Measurements from ENCODE around the gene OSTC. TPM values are rescaled to one million over a fixed set of nuclear protein-coding genes. Genes with fewer than 3 reads are reported as not detected.

Gene OSTC
- total and polyA plus RNA-seq, 9 of the 15 experiments (the other 6 are each of a cell fraction or from before 2014, with no cell fraction given) = 112 to 966 (median 235) TPM

DNA sequence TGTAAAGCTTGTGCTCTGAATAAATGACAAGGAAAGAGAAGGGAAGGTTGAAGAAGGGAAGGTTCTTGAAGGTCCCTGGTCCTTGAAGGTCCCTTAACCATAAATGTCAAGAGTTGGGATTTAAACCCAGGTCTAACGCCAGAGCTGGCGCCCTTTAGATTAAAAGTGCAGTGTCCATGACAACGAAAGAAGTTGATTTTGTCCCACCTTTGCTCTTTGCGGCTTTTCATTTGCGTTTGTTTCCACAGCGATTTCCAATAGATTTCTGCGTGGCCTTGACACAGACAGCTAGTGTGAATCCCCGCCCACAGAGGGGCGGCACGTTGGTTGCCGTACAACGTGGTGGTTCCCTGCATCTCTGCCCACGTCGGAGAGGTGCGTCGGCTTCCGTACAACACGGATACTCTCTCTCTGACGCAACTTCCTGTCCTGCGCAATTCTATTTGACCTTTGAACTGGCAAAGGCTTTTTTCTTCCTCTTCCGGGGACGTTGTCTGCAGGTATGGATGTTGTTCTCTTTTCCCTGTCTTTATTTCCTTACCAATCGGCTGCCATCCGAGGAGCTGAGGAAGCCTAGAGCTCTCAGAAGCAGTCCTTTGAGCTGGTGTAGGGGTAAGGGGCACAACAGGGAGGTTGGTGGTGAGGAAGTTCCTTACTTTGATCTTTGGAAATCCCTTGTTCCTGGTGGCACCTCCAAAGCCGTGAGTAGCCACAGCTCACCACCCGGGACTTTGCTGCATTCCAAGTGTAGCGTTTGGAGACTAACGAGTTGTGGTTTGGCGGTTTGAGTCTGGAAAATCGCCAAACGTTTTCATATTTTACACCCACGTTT lies 30.1 kb upstream of the OSTC start, which contains the start of gene RPL34 (continued):
- TF ChIP-seq NFIC (IDR thresholded peaks at IDR 0.05) (peak; percentile 48; the same call in 1 of the 2 replicates), YY1 (IDR thresholded peaks at IDR 0.05; ENCODE audit: borderline replicate concordance in 1 of 3, control insufficient read depth in 1 of 3, extremely low read depth in 1 of 3, insufficient read depth in 3 of 3, insufficient read length in 1 of 3, insufficient replicate concordance in 2 of 3, low read depth in 1 of 3, low read length in 2 of 3) (peak; percentile 84 to 99 (median 98)), MED1 (CRISPR knock-in tag; IDR thresholded peaks at IDR 0.05; ENCODE audit: borderline replicate concordance) (no peak), ZNF785 (CRISPR knock-in tag; IDR thresholded peaks at IDR 0.05) (no peak), RBM14 (IDR thresholded peaks at IDR 0.05; ENCODE audit: borderline replicate concordance, insufficient read depth, low read depth, low read length) (no peak), SMARCE1 (IDR thresholded peaks at IDR 0.05) (no peak), HLTF (IDR thresholded peaks at IDR 0.05) (no peak), TCFL5 (CRISPR knock-in tag; conservative IDR thresholded peaks at IDR 0.05) (no peak), CC2D1A (IDR thresholded peaks at IDR 0.05) (no peak; the same call in 1 of the 2 replicates), RNF2 (IDR thresholded peaks at IDR 0.05) (no peak), ZNF217 (CRISPR knock-in tag; IDR thresholded peaks at IDR 0.05) (no peak)
- TF ChIP-seq, protein P1, sequence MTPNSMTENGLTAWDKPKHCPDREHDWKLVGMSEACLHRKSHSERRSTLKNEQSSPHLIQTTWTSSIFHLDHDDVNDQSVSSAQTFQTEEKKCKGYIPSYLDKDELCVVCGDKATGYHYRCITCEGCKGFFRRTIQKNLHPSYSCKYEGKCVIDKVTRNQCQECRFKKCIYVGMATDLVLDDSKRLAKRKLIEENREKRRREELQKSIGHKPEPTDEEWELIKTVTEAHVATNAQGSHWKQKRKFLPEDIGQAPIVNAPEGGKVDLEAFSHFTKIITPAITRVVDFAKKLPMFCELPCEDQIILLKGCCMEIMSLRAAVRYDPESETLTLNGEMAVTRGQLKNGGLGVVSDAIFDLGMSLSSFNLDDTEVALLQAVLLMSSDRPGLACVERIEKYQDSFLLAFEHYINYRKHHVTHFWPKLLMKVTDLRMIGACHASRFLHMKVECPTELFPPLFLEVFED (CRISPR knock-in tag; conservative IDR thresholded peaks at IDR 0.05) = no peak
- TF ChIP-seq, protein P2, sequence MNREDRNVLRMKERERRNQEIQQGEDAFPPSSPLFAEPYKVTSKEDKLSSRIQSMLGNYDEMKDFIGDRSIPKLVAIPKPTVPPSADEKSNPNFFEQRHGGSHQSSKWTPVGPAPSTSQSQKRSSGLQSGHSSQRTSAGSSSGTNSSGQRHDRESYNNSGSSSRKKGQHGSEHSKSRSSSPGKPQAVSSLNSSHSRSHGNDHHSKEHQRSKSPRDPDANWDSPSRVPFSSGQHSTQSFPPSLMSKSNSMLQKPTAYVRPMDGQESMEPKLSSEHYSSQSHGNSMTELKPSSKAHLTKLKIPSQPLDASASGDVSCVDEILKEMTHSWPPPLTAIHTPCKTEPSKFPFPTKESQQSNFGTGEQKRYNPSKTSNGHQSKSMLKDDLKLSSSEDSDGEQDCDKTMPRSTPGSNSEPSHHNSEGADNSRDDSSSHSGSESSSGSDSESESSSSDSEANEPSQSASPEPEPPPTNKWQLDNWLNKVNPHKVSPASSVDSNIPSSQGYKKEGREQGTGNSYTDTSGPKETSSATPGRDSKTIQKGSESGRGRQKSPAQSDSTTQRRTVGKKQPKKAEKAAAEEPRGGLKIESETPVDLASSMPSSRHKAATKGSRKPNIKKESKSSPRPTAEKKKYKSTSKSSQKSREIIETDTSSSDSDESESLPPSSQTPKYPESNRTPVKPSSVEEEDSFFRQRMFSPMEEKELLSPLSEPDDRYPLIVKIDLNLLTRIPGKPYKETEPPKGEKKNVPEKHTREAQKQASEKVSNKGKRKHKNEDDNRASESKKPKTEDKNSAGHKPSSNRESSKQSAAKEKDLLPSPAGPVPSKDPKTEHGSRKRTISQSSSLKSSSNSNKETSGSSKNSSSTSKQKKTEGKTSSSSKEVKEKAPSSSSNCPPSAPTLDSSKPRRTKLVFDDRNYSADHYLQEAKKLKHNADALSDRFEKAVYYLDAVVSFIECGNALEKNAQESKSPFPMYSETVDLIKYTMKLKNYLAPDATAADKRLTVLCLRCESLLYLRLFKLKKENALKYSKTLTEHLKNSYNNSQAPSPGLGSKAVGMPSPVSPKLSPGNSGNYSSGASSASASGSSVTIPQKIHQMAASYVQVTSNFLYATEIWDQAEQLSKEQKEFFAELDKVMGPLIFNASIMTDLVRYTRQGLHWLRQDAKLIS (CRISPR knock-in tag; IDR thresholded peaks at IDR 0.05) = peak; percentile 28; the same call in 1 of the 2 replicates
- TF ChIP-seq, protein P3, sequence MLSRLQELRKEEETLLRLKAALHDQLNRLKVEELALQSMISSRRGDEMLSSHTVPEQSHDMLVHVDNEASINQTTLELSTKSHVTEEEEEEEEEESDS (CRISPR knock-in tag; IDR thresholded peaks at IDR 0.05) = no peak
- TF ChIP-seq, protein P4, sequence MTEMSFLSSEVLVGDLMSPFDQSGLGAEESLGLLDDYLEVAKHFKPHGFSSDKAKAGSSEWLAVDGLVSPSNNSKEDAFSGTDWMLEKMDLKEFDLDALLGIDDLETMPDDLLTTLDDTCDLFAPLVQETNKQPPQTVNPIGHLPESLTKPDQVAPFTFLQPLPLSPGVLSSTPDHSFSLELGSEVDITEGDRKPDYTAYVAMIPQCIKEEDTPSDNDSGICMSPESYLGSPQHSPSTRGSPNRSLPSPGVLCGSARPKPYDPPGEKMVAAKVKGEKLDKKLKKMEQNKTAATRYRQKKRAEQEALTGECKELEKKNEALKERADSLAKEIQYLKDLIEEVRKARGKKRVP (CRISPR knock-in tag; IDR thresholded peaks at IDR 0.05) = peak; percentile 57
- TF ChIP-seq, protein P5, sequence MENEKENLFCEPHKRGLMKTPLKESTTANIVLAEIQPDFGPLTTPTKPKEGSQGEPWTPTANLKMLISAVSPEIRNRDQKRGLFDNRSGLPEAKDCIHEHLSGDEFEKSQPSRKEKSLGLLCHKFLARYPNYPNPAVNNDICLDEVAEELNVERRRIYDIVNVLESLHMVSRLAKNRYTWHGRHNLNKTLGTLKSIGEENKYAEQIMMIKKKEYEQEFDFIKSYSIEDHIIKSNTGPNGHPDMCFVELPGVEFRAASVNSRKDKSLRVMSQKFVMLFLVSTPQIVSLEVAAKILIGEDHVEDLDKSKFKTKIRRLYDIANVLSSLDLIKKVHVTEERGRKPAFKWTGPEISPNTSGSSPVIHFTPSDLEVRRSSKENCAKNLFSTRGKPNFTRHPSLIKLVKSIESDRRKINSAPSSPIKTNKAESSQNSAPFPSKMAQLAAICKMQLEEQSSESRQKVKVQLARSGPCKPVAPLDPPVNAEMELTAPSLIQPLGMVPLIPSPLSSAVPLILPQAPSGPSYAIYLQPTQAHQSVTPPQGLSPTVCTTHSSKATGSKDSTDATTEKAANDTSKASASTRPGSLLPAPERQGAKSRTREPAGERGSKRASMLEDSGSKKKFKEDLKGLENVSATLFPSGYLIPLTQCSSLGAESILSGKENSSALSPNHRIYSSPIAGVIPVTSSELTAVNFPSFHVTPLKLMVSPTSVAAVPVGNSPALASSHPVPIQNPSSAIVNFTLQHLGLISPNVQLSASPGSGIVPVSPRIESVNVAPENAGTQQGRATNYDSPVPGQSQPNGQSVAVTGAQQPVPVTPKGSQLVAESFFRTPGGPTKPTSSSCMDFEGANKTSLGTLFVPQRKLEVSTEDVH (IDR thresholded peaks at IDR 0.05; ENCODE audit: low read depth, partially characterized antibody) = peak; percentile 90
